ENCODE measurements around the gene TBC1D9. TPM values are rescaled to one million over a fixed set of nuclear protein-coding genes. Genes with fewer than 3 reads are reported as not detected.
A peak's percentile ranks its signal among the peaks of the same experiment; 100 is the strongest.

TBC1D9 gene
- polyA plus RNA-seq, 1 of the 3 experiments (the other 2 are of a cell fraction), result 13.5 TPM

DNA sequence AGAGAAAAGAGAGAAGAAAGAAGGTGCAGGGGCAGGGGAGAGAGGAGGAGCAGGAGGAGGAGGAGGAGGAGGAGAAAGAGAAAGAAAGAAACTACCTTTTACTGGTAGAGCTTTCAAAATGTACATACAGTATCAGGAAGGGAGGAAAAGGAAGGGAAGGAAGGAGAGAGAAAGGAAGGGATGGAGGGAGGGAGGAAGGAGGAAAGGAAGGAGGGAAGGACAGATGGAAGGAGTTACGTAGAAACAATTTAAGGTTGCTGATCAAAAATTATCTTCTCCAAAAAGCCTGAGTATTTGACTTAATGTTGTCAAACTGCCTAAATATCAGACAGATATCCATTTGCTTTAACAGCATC, 13.4 kb downstream of the TBC1D9 start:
- CTCF ChIA-PET, result interaction anchor here (0.9 to 2.0 kb wide), 4 partner anchors 11 to 67 kb away, joined by 3 to 11 read pairs (median 3); partner anchors contain the start of gene TBC1D9

More for the DNA sequence above, 13.4 kb downstream of the TBC1D9 start:
- H2AFZ ChIP-seq (ENCODE audit: low read depth), result 0 out of 2 replicates have a peak overlapping the region, but pooled peaks have one; percentile 33
- peak overlapping the region in 1 of 2 experiments; percentile 28; a peak in 1 of 4 replicates for H3K4me3 ChIP-seq (ENCODE audit: low read depth in 2 of 2, low read length in 1 of 2)
- H3K9me2 ChIP-seq, result no peaks in the 10 kb centered on the region
- TF ChIP-seq CTCF (IDR thresholded peaks at IDR 0.05) (no peak), FOSL2 (IDR thresholded peaks at IDR 0.05; ENCODE audit: borderline replicate concordance, low read depth) (no peak), RXRA (IDR thresholded peaks at IDR 0.05; ENCODE audit: borderline replicate concordance, low read depth) (no peak), ELF1 (IDR thresholded peaks at IDR 0.05) (no peak), EZH2phosphoT487 (IDR thresholded peaks at IDR 0.05; ENCODE audit: borderline replicate concordance, low read depth) (no peak), JUND (IDR thresholded peaks at IDR 0.05) (no peak), CHD2 (IDR thresholded peaks at IDR 0.05; ENCODE audit: low read length, partially characterized antibody) (no peak), MEF2A (IDR thresholded peaks at IDR 0.05; ENCODE audit: borderline replicate concordance, low read depth) (no peak)
- TF ChIP-seq, protein P1, sequence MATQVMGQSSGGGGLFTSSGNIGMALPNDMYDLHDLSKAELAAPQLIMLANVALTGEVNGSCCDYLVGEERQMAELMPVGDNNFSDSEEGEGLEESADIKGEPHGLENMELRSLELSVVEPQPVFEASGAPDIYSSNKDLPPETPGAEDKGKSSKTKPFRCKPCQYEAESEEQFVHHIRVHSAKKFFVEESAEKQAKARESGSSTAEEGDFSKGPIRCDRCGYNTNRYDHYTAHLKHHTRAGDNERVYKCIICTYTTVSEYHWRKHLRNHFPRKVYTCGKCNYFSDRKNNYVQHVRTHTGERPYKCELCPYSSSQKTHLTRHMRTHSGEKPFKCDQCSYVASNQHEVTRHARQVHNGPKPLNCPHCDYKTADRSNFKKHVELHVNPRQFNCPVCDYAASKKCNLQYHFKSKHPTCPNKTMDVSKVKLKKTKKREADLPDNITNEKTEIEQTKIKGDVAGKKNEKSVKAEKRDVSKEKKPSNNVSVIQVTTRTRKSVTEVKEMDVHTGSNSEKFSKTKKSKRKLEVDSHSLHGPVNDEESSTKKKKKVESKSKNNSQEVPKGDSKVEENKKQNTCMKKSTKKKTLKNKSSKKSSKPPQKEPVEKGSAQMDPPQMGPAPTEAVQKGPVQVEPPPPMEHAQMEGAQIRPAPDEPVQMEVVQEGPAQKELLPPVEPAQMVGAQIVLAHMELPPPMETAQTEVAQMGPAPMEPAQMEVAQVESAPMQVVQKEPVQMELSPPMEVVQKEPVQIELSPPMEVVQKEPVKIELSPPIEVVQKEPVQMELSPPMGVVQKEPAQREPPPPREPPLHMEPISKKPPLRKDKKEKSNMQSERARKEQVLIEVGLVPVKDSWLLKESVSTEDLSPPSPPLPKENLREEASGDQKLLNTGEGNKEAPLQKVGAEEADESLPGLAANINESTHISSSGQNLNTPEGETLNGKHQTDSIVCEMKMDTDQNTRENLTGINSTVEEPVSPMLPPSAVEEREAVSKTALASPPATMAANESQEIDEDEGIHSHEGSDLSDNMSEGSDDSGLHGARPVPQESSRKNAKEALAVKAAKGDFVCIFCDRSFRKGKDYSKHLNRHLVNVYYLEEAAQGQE (IDR thresholded peaks at IDR 0.05; ENCODE audit: low read depth, low read length), result no peak
- peak overlapping the region; percentile 23 to 83 for H3K27ac ChIP-seq (ENCODE audit: low read depth in 2 of 2, low read length in 1 of 2)
- H3K9ac ChIP-seq, result peak overlapping the region; percentile 56; the same call in 1 of the 2 replicates
- H3K36me3 ChIP-seq (replicated peaks in 1 of 2; ENCODE audit: control insufficient read depth in 1 of 2, insufficient read depth in 2 of 2, low read length in 1 of 2), result peaks cover 0 to 1% of the 10 kb centered on the region in 2 experiments
- POLR2A ChIA-PET, result interaction anchor here (0.9 kb wide), 1 partner anchor 14 kb away, joined by 5 read pairs; the partner anchor contains the start of gene TBC1D9
- WGBS (ENCODE audit: low lambda C conversion rate), result 70% methylated on average over 1 of the region's 1 CpG
- no peak for DNase-seq
- no peaks in the 10 kb centered on the region for H4K20me1 ChIP-seq (ENCODE audit: insufficient read depth)
- H3K9me3 ChIP-seq, result no peaks in the 10 kb centered on the region
- peak overlapping the region; percentile 80 for H3K4me2 ChIP-seq
- H3K27me3 ChIP-seq (ENCODE audit: insufficient read depth), result no peaks in the 10 kb centered on the region
- peaks cover 15% of the 10 kb centered on the region for H3F3A ChIP-seq (replicated peaks; ENCODE audit: insufficient read depth)
- H3K4me1 ChIP-seq (ENCODE audit: control insufficient read depth in 1 of 2, insufficient read depth in 2 of 2, low read depth in 1 of 2, low read length in 1 of 2), result peaks cover 18 to 26% of the 10 kb centered on the region in 2 experiments
- peaks cover 80% of the 10 kb centered on the region for H3K79me2 ChIP-seq (ENCODE audit: insufficient read depth)

All from SK-N-SH (cell line).